GM10248 (cell line): Measurements from ENCODE around the gene KCNT1.

ENCODE experiments used
- CTCF ChIA-PET: fragments of 300-600 bp; sonication (Branson Sonifier 250); formaldehyde crosslinking; extraction: SDS; loops from one replicate; lab custom pipeline; 2021; ENCODE audit warnings: antibody characterized with exemption; lab: Yijun Ruan, JAX
- POLR2A ChIA-PET: fragments of 350-650 bp; sonication (Branson Sonifier 250); formaldehyde crosslinking; extraction: SDS; loops from one replicate; lab custom pipeline; 2020; ENCODE audit warnings: antibody characterized with exemption; lab: Yijun Ruan, JAX
- DNase-seq: peaks from one replicate; pipeline ENCODE4 v3.0.0; 2012; ENCODE audit errors: extremely low spot score
- CTCF ChIP-seq: IDR thresholded peaks from 2 replicates; pipeline ENCODE4 v1.5.1; 2012; ENCODE audit warnings: mild to moderate bottlenecking, low read depth; ENCODE audit errors: extremely low read depth, missing control alignments, control extremely low read depth

KCNT1 gene

GRCh38 chr9:135765416-135765815, 63.4 kb downstream of the KCNT1 start:
- DNase-seq, result no peak
- TF ChIP-seq CTCF, result no peak
- CTCF ChIA-PET, result no interaction called here
- POLR2A ChIA-PET, result no interaction called here

- DNase-seq, result no peak
- ChIA-PET POLR2A (no interaction called here), CTCF (no interaction called here)
- TF ChIP-seq CTCF, result no peak
Measured at GRCh38 chr9:135766251-135766650, 64.3 kb downstream of the KCNT1 start.

- ChIA-PET POLR2A (no interaction called here), CTCF (no interaction called here)
- DNase-seq, result no peak
- no peak for TF ChIP-seq CTCF
Measured at GRCh38 chr9:135766707-135767106, 64.7 kb downstream of the KCNT1 start.

GRCh38 chr9:135768516-135769218, 66.7 kb downstream of the KCNT1 start:
- DNase-seq, result no peak
- POLR2A ChIA-PET, result no interaction called here
- no peak for TF ChIP-seq CTCF
- CTCF ChIA-PET, result no interaction called here

GRCh38 chr9:135769489-135770202, 67.7 kb downstream of the KCNT1 start:
- CTCF ChIA-PET, result no interaction called here
- DNase-seq, result no peak
- POLR2A ChIA-PET, result no interaction called here
- TF ChIP-seq CTCF, result no peak

GRCh38 chr9:135770203-135770535, 68.2 kb downstream of the KCNT1 start:
- ChIA-PET CTCF (no interaction called here), POLR2A (no interaction called here)
- no peak for DNase-seq
- no peak for TF ChIP-seq CTCF

GRCh38 chr9:135770771-135771170, 68.8 kb downstream of the KCNT1 start:
- TF ChIP-seq CTCF, result no peak
- CTCF ChIA-PET, result no interaction called here
- no peak for DNase-seq
- POLR2A ChIA-PET, result no interaction called here
